ENCODE data around the gene HTR6.

Gene HTR6

GRCh38 chr1:19644681-19645410 is 19.8 kb upstream of the HTR6 start:
- peaks cover 3% of the 10 kb centered on the region for H3K36me3 Mint-ChIP-seq
- ATAC-seq (ENCODE audit: low read depth) (peak; percentile 15), DNase-seq (ENCODE audit: low spot score in 2 of 2) (no peak)
- no peaks in the 10 kb centered on the region for H3K9me3 Mint-ChIP-seq
- peak overlapping the region; percentile 92 for H3K4me3 Mint-ChIP-seq
- H3K4me1 Mint-ChIP-seq = peaks cover 13% of the 10 kb centered on the region
- H3K27ac Mint-ChIP-seq = peak overlapping the region; percentile 33
- peaks cover 22% of the 10 kb centered on the region for H3K27me3 Mint-ChIP-seq

GRCh38 chr1:19645411-19646251 is 19.0 kb upstream of the HTR6 start:
- DNase-seq (ENCODE audit: low spot score in 2 of 2) (no peak), ATAC-seq (ENCODE audit: low read depth) (no peak)
- Mint-ChIP-seq H3K27ac (no peak overlapping the region), H3K4me1 (peaks cover 13% of the 10 kb centered on the region), H3K4me3 (no peak overlapping the region), H3K9me3 (no peaks in the 10 kb centered on the region), H3K36me3 (peaks cover 3% of the 10 kb centered on the region), H3K27me3 (peaks cover 21% of the 10 kb centered on the region)

GRCh38 chr1:19646377-19647319 is 18.0 kb upstream of the HTR6 start:
- DNase-seq (ENCODE audit: low spot score in 2 of 2) = no peak
- peaks cover 17% of the 10 kb centered on the region for H3K4me1 Mint-ChIP-seq
- no peak overlapping the region for H3K27ac Mint-ChIP-seq
- H3K27me3 Mint-ChIP-seq = peaks cover 18% of the 10 kb centered on the region
- ATAC-seq (ENCODE audit: low read depth) = no peak
- H3K4me3 Mint-ChIP-seq = no peak overlapping the region
- peaks cover 3% of the 10 kb centered on the region for H3K36me3 Mint-ChIP-seq
- no peaks in the 10 kb centered on the region for H3K9me3 Mint-ChIP-seq

GRCh38 chr1:19647643-19648042 is 17.0 kb upstream of the HTR6 start:
- H3K27ac Mint-ChIP-seq = no peak overlapping the region
- DNase-seq (ENCODE audit: low spot score in 2 of 2) (no peak), ATAC-seq (ENCODE audit: low read depth) (no peak)
- no peak overlapping the region for H3K4me3 Mint-ChIP-seq
- no peaks in the 10 kb centered on the region for H3K9me3 Mint-ChIP-seq
- H3K36me3 Mint-ChIP-seq = peaks cover 3% of the 10 kb centered on the region
- H3K4me1 Mint-ChIP-seq = peaks cover 17% of the 10 kb centered on the region
- H3K27me3 Mint-ChIP-seq = peaks cover 18% of the 10 kb centered on the region

DNA sequence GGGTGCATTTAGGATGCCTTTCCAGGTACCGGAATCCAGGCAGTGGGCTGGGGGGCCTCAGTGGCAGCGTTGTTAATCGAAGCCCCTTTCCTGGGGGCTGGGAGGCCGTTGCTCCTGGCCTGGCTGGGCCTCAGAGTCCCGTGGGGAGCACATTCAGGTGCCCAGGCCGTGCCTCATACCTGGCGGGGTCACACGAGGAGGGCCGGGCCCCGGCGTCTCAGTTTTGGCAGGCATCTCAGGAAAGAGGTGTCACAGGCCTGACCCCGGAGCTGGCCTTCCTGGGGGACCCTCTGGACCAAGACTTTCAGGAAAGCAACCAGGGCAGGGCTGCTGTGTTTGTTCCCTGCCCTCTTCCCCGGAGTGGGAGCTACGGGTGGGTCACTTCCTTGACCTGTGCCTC is 16.4 kb upstream of the HTR6 start:
- Mint-ChIP-seq H3K27me3 (peaks cover 14% of the 10 kb centered on the region), H3K9me3 (no peaks in the 10 kb centered on the region), H3K27ac (no peak overlapping the region), H3K36me3 (peaks cover 3% of the 10 kb centered on the region), H3K4me1 (peaks cover 17% of the 10 kb centered on the region), H3K4me3 (no peak overlapping the region)
- ATAC-seq (ENCODE audit: low read depth) (no peak), DNase-seq (ENCODE audit: low spot score in 2 of 2) (no peak)

GRCh38 chr1:19648689-19649088 is 16.0 kb upstream of the HTR6 start:
- peaks cover 14% of the 10 kb centered on the region for H3K27me3 Mint-ChIP-seq
- H3K36me3 Mint-ChIP-seq = peaks cover 3% of the 10 kb centered on the region
- no peak for DNase-seq (ENCODE audit: low spot score in 2 of 2)
- no peak overlapping the region for H3K27ac Mint-ChIP-seq
- H3K4me1 Mint-ChIP-seq = peaks cover 14% of the 10 kb centered on the region
- ATAC-seq (ENCODE audit: low read depth) = no peak
- no peaks in the 10 kb centered on the region for H3K9me3 Mint-ChIP-seq
- H3K4me3 Mint-ChIP-seq = no peak overlapping the region

- ATAC-seq (ENCODE audit: low read depth) = no peak
- no peak overlapping the region for H3K4me3 Mint-ChIP-seq
- H3K27ac Mint-ChIP-seq = no peak overlapping the region
- H3K4me1 Mint-ChIP-seq = peaks cover 10% of the 10 kb centered on the region
- H3K36me3 Mint-ChIP-seq = no peaks in the 10 kb centered on the region
- no peak for DNase-seq (ENCODE audit: low spot score in 2 of 2)
- H3K27me3 Mint-ChIP-seq = peaks cover 11% of the 10 kb centered on the region
- H3K9me3 Mint-ChIP-seq = no peaks in the 10 kb centered on the region
Measured at GRCh38 chr1:19650416-19651140, 14.1 kb upstream of the HTR6 start.

DNA sequence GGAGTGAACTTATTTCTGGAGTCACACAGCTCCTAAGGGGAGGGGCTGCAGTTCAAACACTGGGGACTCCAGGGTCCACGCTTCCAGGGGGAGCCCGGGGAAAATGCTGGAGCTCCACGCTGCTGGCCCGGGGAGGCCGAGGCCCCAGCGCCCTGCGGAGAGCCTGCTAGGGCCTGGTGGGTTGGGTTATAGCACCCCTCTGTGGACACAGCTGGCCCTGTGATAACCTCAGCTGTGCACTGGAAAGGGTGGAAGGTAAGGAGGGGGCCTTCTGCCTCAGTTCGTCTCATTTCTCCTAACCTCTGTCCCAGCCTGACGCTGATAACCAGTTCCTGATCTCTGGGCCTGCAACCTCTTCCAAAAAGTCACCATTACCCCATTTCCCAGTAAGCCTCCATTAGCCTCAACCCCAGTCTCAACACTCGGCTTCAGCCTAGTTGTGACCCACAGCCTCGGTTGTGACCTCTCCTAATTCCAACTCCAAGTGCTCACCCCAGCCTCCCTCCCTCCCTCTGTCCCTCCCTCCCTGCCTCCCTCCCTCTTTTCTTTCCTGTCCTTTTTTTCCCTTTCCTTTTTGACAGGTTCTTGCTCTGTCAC is 13.4 kb upstream of the HTR6 start:
- H3K4me3 Mint-ChIP-seq = no peak overlapping the region
- DNase-seq (ENCODE audit: low spot score in 2 of 2) (no peak), ATAC-seq (ENCODE audit: low read depth) (peak; percentile 64)
- no peak overlapping the region for H3K27ac Mint-ChIP-seq
- peaks cover 13% of the 10 kb centered on the region for H3K27me3 Mint-ChIP-seq
- no peaks in the 10 kb centered on the region for H3K9me3 Mint-ChIP-seq
- H3K4me1 Mint-ChIP-seq = peaks cover 15% of the 10 kb centered on the region
- H3K36me3 Mint-ChIP-seq = no peaks in the 10 kb centered on the region

- DNase-seq (ENCODE audit: low spot score in 2 of 2) (no peak), ATAC-seq (ENCODE audit: low read depth) (no peak)
- H3K27me3 Mint-ChIP-seq = peaks cover 15% of the 10 kb centered on the region
- H3K27ac Mint-ChIP-seq = no peak overlapping the region
- peaks cover 11% of the 10 kb centered on the region for H3K4me1 Mint-ChIP-seq
- H3K36me3 Mint-ChIP-seq = no peaks in the 10 kb centered on the region
- no peaks in the 10 kb centered on the region for H3K9me3 Mint-ChIP-seq
- no peak overlapping the region for H3K4me3 Mint-ChIP-seq
Measured at GRCh38 chr1:19654386-19654785, 10.3 kb upstream of the HTR6 start.

GRCh38 chr1:19654886-19655717 is 9.6 kb upstream of the HTR6 start:
- no peaks in the 10 kb centered on the region for H3K36me3 Mint-ChIP-seq
- peaks cover 14% of the 10 kb centered on the region for H3K4me1 Mint-ChIP-seq
- H3K4me3 Mint-ChIP-seq = no peak overlapping the region
- H3K27me3 Mint-ChIP-seq = peaks cover 12% of the 10 kb centered on the region
- H3K27ac Mint-ChIP-seq = no peak overlapping the region
- ATAC-seq (ENCODE audit: low read depth) (no peak), DNase-seq (ENCODE audit: low spot score in 2 of 2) (no peak)
- H3K9me3 Mint-ChIP-seq = no peaks in the 10 kb centered on the region

- ATAC-seq (ENCODE audit: low read depth) (no peak), DNase-seq (ENCODE audit: low spot score in 2 of 2) (no peak)
- Mint-ChIP-seq H3K9me3 (no peaks in the 10 kb centered on the region), H3K4me1 (peaks cover 14% of the 10 kb centered on the region), H3K27ac (no peak overlapping the region), H3K36me3 (no peaks in the 10 kb centered on the region), H3K27me3 (peaks cover 12% of the 10 kb centered on the region), H3K4me3 (no peak overlapping the region)
Measured at GRCh38 chr1:19655718-19656080, 9.0 kb upstream of the HTR6 start.

DNA sequence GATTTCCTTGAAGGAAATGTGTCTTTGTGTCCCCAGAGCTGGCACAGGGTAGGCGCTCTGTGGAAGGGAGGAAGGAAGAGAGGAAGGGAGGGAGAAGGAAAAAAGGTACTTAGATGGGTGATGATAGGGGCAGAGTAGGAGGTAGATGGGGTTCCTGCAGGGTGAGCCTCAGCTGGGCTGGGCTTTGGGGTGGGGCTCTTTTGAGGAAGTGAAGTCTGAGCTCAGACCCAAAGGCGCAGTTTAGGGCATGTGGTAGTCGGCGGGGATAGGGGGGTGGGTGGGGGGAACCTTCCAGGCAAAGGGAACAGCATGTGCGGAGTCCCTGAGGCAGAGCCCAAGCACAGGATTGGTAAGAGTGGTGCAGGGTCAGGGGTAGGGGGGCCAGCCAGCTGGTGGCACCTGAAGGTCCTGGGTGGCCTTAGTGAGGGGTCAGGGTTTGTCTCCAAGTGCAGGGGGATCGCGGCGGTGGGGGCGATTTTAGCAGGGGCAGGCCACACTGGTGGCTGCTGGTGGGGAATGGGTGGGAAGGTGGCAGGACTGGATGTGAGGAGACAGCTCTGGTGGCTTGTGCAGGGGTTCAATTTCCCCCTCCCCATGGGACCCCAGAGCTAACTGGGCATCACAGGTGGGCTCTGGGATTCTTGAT is 8.4 kb upstream of the HTR6 start:
- Mint-ChIP-seq H3K4me1 (peaks cover 13% of the 10 kb centered on the region), H3K27me3 (peaks cover 11% of the 10 kb centered on the region)

More for the DNA sequence above, 8.4 kb upstream of the HTR6 start:
- H3K9me3 Mint-ChIP-seq = no peaks in the 10 kb centered on the region
- H3K27ac Mint-ChIP-seq = no peak overlapping the region
- ATAC-seq (ENCODE audit: low read depth) (peak; percentile 43), DNase-seq (ENCODE audit: low spot score in 2 of 2) (no peak)
- H3K4me3 Mint-ChIP-seq = no peak overlapping the region
- no peaks in the 10 kb centered on the region for H3K36me3 Mint-ChIP-seq
